ENCODE results near the gene ADI1.

GRCh38 chr2:3450385-3451010, 68.8 kb downstream of the ADI1 start:
- no peak for TF ChIP-seq POLR2AphosphoS5 (IDR thresholded peaks at IDR 0.05; ENCODE audit: low read depth, low read length)
- TF ChIP-seq, protein P1, sequence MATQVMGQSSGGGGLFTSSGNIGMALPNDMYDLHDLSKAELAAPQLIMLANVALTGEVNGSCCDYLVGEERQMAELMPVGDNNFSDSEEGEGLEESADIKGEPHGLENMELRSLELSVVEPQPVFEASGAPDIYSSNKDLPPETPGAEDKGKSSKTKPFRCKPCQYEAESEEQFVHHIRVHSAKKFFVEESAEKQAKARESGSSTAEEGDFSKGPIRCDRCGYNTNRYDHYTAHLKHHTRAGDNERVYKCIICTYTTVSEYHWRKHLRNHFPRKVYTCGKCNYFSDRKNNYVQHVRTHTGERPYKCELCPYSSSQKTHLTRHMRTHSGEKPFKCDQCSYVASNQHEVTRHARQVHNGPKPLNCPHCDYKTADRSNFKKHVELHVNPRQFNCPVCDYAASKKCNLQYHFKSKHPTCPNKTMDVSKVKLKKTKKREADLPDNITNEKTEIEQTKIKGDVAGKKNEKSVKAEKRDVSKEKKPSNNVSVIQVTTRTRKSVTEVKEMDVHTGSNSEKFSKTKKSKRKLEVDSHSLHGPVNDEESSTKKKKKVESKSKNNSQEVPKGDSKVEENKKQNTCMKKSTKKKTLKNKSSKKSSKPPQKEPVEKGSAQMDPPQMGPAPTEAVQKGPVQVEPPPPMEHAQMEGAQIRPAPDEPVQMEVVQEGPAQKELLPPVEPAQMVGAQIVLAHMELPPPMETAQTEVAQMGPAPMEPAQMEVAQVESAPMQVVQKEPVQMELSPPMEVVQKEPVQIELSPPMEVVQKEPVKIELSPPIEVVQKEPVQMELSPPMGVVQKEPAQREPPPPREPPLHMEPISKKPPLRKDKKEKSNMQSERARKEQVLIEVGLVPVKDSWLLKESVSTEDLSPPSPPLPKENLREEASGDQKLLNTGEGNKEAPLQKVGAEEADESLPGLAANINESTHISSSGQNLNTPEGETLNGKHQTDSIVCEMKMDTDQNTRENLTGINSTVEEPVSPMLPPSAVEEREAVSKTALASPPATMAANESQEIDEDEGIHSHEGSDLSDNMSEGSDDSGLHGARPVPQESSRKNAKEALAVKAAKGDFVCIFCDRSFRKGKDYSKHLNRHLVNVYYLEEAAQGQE (IDR thresholded peaks at IDR 0.05; ENCODE audit: insufficient read depth in 1 of 2, low read depth in 2 of 2, low read length in 2 of 2), result no peak
- TF ChIP-seq TAF1 (IDR thresholded peaks at IDR 0.05; ENCODE audit: borderline replicate concordance, insufficient read depth, low read length), result no peak
- no peak for TF ChIP-seq SIN3A (IDR thresholded peaks at IDR 0.05; ENCODE audit: borderline replicate concordance, insufficient read depth, low read length)
